Hepatocyte (in vitro differentiated cells): ENCODE results near the gene FTCD. TPM values are rescaled to one million over a fixed set of nuclear protein-coding genes. Genes with fewer than 3 reads are reported as not detected.

Experiments
- DNase-seq: peaks from one replicate; pipeline ENCODE4 v3.0.0-alpha.2; 2016; ENCODE audit warnings: low spot score
- H2AFZ ChIP-seq: fragments of 200-600 bp; sonication (generic); 2 replicates; pipeline ENCODE4 v1.6.0; 2016; ENCODE audit warnings: antibody characterized with exemption, mild to moderate bottlenecking
- H3K27ac ChIP-seq: fragments of 200-600 bp; sonication (generic); 2 replicates; pipeline ENCODE4 v1.5.1; 2016; ENCODE audit warnings: mild to moderate bottlenecking
- H3K27me3 ChIP-seq: fragments of 200-600 bp; sonication (generic); 2 replicates; pipeline ENCODE4 v1.6.1; 2016
- H3K36me3 ChIP-seq: fragments of 200-600 bp; sonication (generic); replicated peaks from 2 replicates; pipeline ENCODE4 v1.5.1; 2016; ENCODE audit warnings: low read depth; ENCODE audit not compliant: insufficient read depth
- H3K4me1 ChIP-seq: fragments of 200-600 bp; sonication (generic); 2 replicates; pipeline ENCODE4 v1.5.1; 2016; ENCODE audit warnings: mild to moderate bottlenecking, moderate library complexity; ENCODE audit not compliant: insufficient read depth
- H3K4me2 ChIP-seq: fragments of 200-600 bp; sonication (generic); 2 replicates; pipeline ENCODE4 v1.6.0; 2016
- H3K4me3 ChIP-seq: fragments of 200-600 bp; sonication (generic); 2 replicates; pipeline ENCODE4 v1.5.1; 2016; ENCODE audit warnings: mild to moderate bottlenecking
- H3K79me2 ChIP-seq: fragments of 200-600 bp; sonication (generic); 2 replicates; pipeline ENCODE4 v1.6.0; 2017; ENCODE audit warnings: mild to moderate bottlenecking
- H3K9me2 ChIP-seq: fragments of 200-600 bp; sonication (generic); replicated peaks from 2 replicates; pipeline ENCODE4 v1.6.0; 2017; ENCODE audit warnings: mild to moderate bottlenecking; ENCODE audit not compliant: insufficient read depth
- H3K9me3 ChIP-seq: fragments of 200-600 bp; sonication (generic); 2 replicates; pipeline ENCODE4 v1.5.1; 2016; ENCODE audit warnings: low read depth, mild to moderate bottlenecking
- H4K20me1 ChIP-seq: fragments of 200-600 bp; sonication (generic); 2 replicates; pipeline ENCODE4 v1.6.0; 2016; ENCODE audit warnings: mild to moderate bottlenecking; ENCODE audit not compliant: insufficient read depth, poor library complexity, severe bottlenecking
- CTCF ChIP-seq: fragments of 200-600 bp; sonication (generic); IDR thresholded peaks from 2 replicates; pipeline ENCODE4 v1.5.1; 2016; ENCODE audit warnings: antibody characterized with exemption, mild to moderate bottlenecking; ENCODE audit not compliant: poor library complexity
- EZH2 ChIP-seq: fragments of 200-600 bp; sonication (generic); IDR thresholded peaks from 2 replicates; pipeline ENCODE4 v1.6.1; 2016; ENCODE audit warnings: antibody characterized with exemption, mild to moderate bottlenecking, borderline replicate concordance
- EZH2phosphoT487 ChIP-seq: fragments of 200-600 bp; sonication (generic); IDR thresholded peaks from one replicate; pipeline ENCODE4 v1.6.1; 2018; ENCODE audit warnings: antibody characterized with exemption, mild to moderate bottlenecking, low read depth, moderate library complexity; ENCODE audit not compliant: unreplicated experiment, severe bottlenecking
- WGBS: methylation state at CpG from one replicate; pipeline ENCODE4 v1.1.6; 2016; ENCODE audit warnings: low lambda C conversion rate; ENCODE audit errors: missing lambda C conversion rate; 5-methylcytosine and 5-hydroxymethylcytosine counted together
- polyA plus RNA-seq: library from polyadenylated mRNA; unstranded; fragments of >200 nt; fragmentation: Nextera tagmentation; extraction: Ambion mirVana; gene quantifications from 2 replicates; pipeline ENCODE4 v1.2.1, GENCODE V29; 2016
- total RNA-seq: library from RNA; depleted of rRNA; stranded (reverse); fragments of >200 nt; gene quantifications from 2 replicates; pipeline ENCODE4 v1.2.3, GENCODE V29; 2014

FTCD gene
- total and polyA plus RNA-seq, 2 experiments from 2014 or later, result 27.5 to 76.8 TPM

DNA sequence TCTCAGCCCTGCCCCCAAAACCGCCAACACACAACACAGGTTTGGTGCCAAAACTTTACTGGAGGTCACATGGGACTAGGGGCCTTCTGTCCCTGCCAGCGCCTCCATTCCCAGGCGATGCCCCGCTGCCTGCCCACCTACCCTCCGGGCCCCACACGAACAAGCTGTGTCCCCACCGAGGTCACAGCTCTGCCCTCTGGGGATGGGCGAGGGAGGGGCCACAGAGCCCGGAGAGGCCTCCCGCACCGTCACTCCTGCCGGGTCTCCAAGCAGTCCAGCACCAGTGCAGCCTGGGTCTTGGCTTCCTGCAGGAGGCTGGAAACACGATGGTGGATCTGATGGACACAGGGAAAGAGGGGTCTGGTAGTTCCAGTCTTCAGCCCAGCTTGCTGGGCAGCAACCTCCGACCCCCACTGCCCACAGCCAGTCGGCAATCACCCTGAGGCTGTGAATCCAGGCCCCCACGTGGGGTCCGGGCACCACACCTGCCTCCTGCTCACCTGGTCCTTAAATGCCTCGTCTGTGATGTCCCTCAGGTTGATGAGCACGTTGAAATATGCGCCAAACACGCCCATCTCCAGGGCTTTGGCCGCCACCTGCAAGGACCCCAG is 18.5 kb downstream of the FTCD start:
- Histone ChIP-seq H3K4me2 (no peak overlapping the region), H3K4me1 (no peaks in the 10 kb centered on the region), H4K20me1 (no peaks in the 10 kb centered on the region), H3K27me3 (no peaks in the 10 kb centered on the region), H3K27ac (no peak overlapping the region), H3K9me2 (no peaks in the 10 kb centered on the region), H3K79me2 (no peaks in the 10 kb centered on the region), H3K9me3 (no peaks in the 10 kb centered on the region), H3K36me3 (no peaks in the 10 kb centered on the region), H3K4me3 (no peak overlapping the region), H2AFZ (no peak overlapping the region)
- 81% methylated on average over 22 of the region's 22 CpGs for WGBS
- no peak for TF ChIP-seq EZH2phosphoT487
- no peak for TF ChIP-seq CTCF
- no peak for TF ChIP-seq EZH2
- no peak for DNase-seq

DNA sequence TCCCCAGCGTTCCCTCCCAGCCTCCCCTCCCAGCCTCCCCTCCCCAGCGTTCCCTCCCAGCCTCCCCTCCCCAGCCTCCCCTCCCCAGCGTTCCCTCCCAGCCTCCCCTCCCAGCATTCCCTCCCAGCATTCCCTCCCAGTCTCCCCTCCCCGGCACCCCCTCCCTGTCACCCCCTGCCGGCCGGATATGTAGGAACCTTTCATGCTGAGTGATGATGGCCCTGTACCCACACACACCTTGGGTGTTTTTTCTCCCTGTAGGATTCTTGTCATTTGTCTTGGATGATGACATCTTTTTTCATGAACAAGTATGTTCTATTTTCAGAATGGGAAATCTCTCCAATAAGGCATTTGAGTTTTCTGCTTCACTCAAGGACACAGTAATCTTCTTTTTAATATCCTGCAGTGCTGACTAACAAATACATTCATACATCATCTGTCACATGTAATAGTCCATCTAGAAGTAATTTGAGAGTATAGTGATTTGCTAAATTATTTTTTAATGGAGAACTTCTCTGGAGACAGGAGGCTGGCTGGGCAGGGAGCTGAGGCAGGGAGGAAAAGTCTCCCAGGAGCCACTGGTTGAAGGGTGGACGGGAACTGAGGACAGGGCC is 19.5 kb downstream of the FTCD start:
- Histone ChIP-seq H3K36me3 (no peaks in the 10 kb centered on the region), H4K20me1 (no peaks in the 10 kb centered on the region), H2AFZ (no peak overlapping the region), H3K27me3 (no peaks in the 10 kb centered on the region), H3K9me3 (no peaks in the 10 kb centered on the region), H3K4me1 (no peaks in the 10 kb centered on the region), H3K27ac (no peak overlapping the region), H3K79me2 (no peaks in the 10 kb centered on the region), H3K9me2 (no peaks in the 10 kb centered on the region), H3K4me2 (no peak overlapping the region), H3K4me3 (no peak overlapping the region)
- no peak for TF ChIP-seq CTCF
- no peak for DNase-seq
- WGBS, result 90% methylated on average over 3 of the region's 7 CpGs

DNA sequence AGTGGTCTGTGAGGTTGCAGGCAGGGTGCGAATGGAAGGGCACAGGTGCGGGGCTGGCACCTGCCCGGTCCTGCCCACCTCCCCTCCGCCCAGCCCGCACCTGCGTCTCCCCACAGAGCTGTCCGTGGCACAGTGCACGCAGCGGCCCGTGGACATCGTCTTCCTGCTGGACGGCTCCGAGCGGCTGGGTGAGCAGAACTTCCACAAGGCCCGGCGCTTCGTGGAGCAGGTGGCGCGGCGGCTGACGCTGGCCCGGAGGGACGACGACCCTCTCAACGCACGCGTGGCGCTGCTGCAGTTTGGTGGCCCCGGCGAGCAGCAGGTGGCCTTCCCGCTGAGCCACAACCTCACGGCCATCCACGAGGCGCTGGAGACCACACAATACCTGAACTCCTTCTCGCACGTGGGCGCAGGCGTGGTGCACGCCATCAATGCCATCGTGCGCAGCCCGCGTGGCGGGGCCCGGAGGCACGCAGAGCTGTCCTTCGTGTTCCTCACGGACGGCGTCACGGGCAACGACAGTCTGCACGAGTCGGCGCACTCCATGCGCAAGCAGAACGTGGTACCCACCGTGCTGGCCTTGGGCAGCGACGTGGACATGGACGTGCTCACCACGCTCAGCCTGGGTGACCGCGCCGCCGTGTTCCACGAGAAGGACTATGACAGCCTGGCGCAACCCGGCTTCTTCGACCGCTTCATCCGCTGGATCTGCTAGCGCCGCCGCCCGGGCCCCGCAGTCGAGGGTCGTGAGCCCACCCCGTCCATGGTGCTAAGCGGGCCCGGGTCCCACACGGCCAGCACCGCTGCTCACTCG is 23.3 kb downstream of the FTCD start:
- TF ChIP-seq CTCF (no peak), EZH2 (no peak), EZH2phosphoT487 (no peak)
- Histone ChIP-seq H3K4me3 (no peak overlapping the region), H3K4me2 (no peak overlapping the region), H3K79me2 (no peaks in the 10 kb centered on the region), H3K36me3 (no peaks in the 10 kb centered on the region), H3K27ac (no peak overlapping the region), H3K9me3 (no peaks in the 10 kb centered on the region), H3K9me2 (no peaks in the 10 kb centered on the region), H2AFZ (no peak overlapping the region), H3K27me3 (no peaks in the 10 kb centered on the region), H4K20me1 (no peaks in the 10 kb centered on the region), H3K4me1 (peaks cover 8% of the 10 kb centered on the region)
- no peak for DNase-seq
- WGBS, result 97% methylated on average over 73 of the region's 85 CpGs
